ENCODE measurements around the gene KLRG1.
A peak's percentile ranks its signal among the peaks of the same experiment; 100 is the strongest.

KLRG1 gene

DNA sequence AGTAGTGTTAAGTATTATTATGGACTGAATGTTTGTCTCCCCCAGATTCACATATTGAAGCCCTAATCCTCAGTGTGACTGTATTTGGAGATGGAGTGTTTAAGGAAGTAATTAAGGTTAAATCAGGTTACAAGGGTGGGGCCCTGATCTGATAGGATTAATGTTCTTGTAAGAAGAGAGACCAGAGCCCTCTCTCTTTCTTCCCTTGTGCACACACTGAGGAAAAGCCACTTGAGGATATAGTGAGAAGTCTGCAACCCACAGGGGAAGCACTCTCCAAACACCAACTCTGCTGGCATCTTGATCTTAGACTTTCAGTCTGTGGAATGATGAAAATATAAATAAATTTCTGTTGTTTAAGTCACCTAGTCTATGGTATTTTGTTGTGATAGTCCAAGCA, 2.2 kb upstream of the KLRG1 start:
- DNase-seq, result no peak

DNA sequence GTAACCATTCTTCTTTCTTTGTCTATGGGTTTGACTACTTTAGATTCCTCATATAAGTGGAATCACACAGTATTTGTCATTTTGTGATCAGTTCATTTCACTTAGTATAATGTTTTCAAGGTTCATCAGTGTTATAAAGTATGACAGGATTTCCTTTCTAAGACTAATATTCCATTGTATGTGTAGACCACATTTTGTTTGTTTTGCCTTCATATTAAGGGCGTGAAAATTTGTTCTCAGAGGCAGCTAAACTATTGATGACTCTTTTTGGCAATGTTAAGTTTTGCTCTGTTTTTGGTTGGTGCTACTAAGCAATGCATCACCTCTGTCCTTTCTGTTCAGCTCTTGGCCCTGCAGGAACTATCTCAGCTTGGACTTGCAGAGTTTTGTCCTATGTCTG, 1.7 kb upstream of the KLRG1 start:
- no peak for DNase-seq

DNA sequence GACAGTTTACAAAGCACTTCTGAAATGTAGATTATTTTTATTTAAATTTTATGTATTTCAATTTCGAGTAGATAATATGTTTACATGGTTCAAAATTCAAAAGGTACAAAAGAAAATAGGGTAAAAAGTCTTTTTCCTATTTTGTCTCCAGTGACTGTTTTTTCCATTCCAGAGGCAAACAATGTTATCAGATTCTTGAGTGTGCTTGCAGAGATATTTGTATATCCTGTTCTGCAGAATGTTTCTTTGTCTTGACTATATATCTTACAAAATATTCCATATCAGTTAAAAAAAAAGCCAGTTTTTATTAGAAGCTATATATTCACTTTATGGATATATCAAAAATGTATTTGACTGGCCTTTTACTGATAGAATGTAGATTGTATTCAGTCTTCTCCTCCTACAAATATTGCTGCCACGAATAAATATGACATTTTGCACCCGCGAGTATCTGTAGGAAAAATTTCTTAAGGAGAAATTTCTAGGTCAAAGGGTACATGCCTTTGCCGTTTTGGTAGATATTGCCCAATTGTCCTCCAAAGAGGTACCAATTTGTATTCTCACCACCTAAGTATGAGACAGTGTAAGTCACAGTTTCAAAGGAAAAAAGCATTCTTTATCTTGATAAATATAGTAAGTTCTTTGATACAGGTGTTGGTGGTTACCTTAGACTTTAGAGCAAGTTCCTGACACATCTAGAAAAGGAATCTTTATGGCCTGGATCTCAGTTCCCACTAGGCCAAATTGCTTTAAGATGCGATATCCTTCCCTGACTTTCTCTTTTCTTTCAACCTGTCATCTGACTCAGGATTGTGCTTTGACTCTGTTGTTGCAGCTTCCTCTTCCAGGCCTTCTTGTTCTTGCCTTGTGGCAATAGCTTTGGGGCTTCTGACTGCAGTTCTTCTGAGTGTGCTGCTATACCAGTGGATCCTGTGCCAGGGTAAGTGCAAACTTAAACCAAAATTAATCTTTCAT, 2.3 kb downstream of the KLRG1 start:
- DNase-seq, result no peak

DNA sequence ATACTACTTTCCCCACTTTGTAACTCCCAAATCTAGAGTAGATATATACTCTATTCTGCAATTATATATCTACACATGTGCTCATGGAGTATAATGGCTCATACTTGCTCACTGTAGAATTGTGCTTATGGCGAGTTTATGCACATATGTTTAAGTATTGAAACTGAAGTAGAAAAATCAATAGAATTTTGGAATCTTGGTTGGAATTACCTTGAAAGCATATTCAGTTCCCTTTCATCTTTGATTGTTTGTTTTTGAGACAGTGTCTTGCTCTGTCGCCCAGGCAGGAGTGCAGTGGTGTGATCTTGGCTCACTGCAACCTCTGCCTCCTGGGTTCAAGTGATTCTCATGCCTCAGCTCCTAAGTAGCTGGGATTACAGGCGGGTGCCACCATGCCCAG, 4.5 kb downstream of the KLRG1 start:
- no peak for DNase-seq

DNA sequence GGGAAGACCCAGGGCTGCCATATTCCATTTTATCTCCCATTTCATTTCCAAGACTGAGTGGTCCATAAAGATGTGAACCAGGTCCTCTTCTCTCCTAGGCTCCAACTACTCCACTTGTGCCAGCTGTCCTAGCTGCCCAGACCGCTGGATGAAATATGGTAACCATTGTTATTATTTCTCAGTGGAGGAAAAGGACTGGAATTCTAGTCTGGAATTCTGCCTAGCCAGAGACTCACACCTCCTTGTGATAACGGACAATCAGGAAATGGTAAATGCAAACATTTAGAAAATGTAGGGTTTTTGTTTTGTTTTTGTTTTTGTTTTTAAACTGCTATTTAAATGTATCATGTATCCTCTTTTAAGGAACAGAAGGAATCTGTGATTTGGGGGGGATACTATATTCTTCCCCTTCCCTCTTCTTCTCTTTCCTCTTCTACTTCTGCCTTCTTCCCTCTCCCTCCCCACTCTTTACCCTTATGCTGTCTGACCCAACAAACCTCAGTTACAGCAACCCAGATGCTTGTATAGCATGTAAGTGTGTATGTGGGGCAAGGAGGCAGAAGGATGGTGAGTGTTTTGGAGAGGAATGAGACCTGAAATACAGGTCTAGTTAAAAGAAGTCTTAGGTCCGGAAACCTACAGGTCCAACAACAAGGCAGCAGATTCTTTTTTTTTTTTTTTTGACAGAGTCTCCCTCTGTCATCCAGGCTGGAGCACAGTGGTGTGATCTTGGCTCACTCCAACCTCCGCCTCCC, 5.9 kb downstream of the KLRG1 start:
- DNase-seq, result no peak

DNA sequence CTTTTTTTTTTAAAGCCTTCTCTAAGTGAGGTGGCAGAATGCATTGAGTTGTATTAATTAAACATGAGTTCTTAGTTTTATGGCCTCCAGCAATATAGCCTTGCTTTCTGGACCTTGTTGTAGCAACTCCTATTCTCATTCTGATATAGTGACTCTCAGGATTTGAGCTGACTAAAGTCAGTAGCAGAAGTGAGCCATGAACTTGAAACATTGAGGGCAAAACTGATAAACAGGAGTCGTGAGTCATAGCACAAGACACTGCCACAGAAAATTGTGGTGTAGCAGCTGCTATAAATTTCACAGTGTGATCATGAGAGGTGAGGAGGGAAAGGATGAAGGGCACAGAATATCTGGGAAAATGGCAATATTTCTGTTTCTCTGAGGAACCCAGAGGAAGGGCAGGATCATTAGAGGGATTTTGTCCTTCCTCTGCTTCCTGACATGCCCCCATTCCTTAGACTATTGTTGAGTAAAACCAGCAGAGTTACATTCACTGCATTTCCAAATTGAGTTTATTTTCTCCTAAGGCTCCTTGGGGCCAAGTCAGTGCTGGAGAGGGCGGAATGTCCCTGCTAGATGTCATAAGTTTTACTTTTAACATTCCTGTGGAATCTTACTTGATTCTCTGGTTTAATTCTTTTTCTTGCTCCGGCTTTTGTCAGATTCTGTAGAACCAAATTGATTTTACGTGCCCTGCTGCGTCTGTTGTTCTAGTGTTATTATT, 7.5 kb downstream of the KLRG1 start:
- DNase-seq, result no peak

DNA sequence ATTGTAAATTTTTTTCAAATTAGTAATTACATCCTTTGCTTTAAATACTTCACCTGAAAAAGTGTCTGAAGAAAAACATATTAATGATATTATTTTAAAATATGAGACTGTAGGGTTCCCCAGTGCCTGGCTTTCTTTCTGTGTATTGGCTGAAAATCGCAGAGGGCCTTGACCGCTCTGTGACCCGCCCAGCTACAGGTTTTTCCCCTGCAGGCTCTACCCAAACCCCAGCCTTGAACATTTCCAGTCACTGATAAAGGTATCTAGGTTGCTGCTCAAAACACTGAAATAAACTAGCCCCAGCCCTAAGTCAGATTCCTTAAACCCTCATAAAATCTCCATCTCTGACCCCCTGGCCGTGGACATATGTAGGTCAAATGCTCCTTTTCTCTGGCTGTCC, 11.9 kb downstream of the KLRG1 start:
- no peak for DNase-seq

DNA sequence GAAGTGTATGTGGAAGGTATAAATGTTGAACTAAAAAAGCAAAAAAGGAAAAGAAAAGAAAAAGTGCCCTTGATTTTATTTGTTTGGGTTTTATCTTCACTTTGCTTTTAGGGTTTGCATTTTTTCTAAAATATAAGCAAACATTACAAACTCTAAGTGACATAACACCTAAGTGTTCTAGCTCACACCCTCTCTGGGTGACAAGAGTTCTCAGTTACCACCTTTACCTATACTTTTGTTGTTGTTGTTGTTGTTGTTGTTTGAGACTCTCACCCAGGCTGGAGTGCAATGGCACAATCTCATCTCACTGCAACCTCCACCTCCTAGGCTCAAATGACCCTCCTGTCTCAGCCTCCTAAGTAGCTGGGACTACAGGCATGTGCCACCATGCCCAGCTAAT, 13.0 kb downstream of the KLRG1 start:
- no peak for DNase-seq

DNA sequence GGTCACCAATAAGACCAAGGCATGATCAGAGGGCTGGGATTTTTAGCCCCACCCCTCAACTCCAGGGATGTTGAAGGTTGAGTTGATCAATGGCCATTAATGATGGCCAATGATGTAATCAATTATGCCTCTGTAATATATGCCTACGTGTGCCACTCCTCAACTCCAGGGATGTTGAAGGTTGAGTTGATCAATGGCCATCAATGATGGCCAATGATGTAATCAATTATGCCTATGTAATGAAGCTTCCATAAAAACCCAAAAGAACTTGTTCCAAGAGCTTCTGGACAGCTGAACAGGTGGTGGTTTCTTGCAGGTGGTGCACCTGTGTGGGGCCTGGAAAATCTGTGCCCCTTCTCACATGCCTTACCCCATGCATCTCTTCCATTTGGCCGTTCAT, 33.2 kb downstream of the KLRG1 start:
- no peak for DNase-seq

DNA sequence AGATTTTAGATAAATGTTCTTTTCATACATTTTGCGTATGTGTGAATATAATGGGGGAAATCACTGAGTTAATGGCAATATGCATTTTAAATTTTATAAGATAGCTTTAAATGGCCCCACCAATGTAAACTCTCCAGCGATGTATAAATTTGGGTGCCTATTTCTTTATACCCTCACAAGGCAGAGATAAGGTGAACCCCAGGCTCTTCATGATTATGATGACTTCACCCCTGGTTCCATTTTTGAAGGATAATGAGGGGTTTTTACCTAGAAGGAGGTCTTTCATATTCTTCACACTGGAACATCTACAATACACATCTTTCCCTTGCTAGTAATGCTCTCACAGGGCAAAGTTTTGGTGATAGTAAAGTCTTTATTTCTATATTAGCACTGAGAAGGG, 35.2 kb downstream of the KLRG1 start:
- no peak for DNase-seq

DNA sequence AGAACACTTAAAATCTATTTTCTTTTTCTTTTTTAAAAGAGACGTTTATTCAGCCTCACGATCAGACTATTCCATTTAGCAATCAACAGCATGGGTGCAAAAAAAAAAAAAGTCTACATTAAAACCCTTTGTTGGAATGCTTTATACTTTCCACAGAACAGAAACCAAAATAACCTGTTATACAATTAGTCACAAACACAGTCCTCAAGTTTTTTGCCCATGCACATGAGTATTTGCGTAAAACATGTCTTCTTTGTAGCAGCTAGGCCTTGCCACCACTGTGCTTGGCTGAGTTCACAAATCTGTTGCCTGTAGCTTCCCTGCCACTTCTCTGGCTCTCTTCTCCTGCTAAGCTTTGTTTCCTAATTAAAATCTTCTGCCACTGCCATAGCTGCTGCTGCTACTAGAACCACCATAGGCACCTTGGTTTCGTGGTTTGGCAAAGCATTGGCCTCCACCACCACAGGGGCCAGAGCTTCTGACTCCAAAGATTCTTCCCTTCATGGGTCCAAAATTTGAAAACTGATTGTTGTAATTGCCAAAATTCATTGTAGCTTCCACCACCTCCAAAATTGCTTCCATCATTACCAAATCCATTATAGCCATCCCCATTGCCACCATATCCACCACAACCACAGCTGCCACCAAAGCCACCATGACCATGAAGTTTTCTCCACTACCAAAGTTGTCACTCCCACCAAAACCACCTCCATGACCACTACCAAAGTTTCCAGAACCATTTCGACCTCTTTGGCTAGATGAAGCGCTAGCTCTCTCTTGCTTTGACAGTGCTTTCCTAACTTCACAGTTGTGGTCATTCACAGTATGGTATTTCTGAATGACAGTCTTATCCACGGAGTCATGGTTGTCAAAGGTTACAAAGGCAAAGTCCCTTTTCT, 38.1 kb downstream of the KLRG1 start:
- DNase-seq, result no peak

DNA sequence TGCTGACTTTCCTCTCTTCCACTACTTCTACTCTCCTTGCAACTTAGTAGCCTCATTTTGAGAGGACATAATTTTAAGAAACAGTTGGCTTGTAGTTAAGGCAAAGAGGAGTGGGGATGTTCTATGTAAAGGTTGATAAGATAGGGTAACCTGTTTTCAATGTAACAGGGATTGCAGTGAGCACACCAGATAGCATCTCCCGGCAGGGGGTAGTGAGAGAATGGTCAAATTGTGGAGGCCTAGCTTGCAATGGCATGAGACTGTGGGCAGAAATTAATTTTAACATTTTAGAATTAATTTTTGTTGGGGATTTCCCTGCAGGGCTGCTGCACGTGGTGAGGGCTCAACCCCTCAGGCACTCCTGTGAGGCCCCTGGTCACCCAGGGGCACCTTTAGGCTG, 41.4 kb downstream of the KLRG1 start:
- DNase-seq, result no peak

DNA sequence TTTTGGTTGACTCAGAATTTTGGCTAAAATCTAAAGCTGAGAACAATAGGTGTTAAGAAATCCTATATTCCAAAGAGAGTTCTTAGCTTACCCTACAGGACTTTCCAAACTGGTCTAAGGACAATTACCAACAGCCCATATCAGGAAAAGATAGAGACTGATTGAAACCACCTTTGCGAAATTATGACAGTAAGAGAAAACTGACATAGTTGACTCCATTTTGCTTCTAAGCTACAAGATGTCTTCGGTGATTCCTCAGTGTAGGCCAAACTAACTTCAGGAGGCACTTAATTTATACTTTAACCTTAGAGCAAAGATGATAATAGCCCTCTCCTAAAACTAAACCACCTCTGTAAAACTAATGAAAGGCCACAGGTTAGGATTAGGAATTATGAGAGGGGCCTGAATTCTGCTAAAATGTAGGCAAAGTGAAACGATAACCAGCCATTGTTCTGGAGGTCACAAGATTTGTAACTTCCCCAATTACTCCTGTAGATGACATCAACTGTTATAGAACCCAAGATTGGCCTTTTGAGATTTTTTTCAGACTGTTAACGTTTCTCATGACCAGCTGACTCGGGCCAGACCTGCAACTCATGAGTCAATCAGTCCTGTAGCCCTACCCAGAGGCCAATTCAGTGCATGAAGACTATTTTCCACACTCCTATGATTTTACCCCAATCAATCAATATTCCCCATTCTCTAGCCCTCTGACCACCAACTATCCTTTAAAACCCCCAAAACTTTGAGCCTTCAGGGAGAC, 43.0 kb downstream of the KLRG1 start:
- no peak for DNase-seq

DNA sequence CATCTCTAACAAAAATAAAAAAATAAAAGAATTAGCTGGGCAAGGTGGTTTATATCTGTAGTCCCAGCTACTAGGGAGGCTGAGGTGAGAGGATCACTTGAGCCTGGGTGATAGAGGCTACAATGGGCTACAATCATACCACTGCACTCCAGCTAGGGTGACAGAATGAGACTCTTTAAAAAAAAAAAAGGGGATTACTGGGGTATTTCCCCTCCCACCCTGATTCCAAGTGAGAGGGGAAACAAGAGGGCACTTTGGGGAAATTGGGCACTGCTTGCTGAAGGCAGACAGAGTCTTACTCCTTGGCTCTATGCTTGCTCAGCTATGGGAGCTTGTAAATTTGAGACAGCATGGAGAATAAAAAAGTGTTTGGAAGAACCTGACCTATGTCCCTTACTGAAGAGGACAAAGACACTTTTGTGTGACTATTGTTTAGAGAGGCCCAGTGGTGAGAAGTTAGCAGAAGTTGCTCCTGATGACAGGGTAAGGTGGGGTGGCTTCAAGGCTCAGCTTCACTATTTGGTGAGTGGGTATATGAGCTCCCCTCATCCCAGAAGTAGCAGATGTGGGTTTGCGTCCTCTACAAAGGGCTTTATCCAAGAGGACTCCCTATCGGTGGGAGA, 44.0 kb downstream of the KLRG1 start:
- DNase-seq, result no peak

DNA sequence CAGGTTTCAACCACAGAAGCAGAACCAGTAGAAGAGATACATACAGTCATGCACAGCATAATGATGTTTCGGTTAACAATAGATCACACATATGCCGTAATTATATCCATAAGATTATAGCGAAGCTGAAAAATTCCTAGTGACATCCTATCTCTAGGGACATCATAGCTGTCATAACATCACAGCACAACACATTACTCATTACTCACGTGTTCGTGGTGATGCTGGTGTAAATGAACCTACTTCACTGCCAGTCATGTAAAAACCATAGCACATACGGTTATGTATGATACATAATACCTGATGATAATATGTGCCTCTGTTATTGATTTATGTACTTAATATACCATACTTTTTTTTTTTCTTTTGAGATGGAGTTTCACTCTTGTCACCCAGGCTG, 44.7 kb downstream of the KLRG1 start:
- no peak for DNase-seq

DNA sequence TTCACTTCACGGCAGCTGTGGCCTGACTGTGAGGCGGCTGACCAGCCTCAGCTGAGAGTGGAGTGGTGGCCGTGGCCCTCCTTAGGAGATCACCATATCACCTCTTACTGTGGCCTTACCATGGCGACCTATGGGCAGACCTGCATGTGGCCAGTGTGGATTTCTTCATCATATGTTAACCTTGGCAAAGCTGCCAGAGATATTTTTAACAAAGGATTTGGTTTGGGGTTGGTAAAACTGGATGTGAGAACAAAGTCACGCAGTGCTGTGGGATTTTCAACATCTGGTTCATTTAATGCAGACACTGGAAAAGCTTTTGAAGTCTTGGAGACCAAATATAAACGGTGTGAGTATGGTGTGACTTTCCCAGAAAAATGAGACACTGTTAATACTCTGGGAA, 46.9 kb downstream of the KLRG1 start:
- DNase-seq, result no peak

DNA sequence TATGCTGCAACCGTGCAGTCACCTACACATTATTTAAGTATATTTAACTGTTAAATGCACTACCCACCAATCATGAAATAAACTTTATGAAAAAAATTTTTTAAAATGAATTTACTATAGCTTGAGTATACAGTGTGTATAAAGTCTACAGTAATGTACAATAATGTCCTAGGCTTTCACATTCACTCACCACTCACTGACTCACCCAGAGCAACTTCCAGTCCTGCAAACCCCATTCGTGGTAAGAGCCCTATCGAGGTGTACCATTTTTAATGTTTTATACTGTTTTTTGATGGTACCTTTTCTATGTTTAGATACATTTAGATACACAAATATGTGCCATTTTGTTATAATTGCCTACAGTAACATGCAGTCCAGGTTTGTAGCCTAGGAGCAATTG, 48.1 kb downstream of the KLRG1 start:
- no peak for DNase-seq

DNA sequence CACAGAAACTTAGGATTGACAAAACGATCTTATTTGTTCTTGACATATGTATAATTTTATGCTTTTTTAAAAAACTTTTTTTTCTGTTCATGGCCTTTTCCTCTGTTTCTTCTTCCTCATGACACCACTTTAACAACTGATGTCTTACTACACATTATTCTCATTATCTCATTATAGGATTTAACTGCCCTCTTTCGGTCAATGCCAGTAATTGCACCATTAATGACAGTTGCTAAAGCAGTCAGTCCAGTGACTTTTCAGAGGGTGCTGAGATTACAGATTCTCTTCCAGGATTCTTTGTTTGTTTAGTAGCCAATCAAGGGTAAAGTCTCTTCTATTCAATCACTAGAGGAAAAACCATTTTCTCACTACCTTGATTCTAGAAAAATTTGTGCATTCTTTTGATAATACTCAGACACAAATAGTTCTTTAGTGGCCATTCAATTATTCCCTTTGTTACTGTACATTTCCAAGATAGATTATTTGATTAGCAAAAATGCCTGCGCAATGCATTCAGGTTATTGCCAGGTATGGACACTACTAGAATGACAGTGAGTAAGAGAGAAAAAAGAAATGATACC, 50.1 kb downstream of the KLRG1 start:
- peak; percentile 6 to 60 for DNase-seq

DNA sequence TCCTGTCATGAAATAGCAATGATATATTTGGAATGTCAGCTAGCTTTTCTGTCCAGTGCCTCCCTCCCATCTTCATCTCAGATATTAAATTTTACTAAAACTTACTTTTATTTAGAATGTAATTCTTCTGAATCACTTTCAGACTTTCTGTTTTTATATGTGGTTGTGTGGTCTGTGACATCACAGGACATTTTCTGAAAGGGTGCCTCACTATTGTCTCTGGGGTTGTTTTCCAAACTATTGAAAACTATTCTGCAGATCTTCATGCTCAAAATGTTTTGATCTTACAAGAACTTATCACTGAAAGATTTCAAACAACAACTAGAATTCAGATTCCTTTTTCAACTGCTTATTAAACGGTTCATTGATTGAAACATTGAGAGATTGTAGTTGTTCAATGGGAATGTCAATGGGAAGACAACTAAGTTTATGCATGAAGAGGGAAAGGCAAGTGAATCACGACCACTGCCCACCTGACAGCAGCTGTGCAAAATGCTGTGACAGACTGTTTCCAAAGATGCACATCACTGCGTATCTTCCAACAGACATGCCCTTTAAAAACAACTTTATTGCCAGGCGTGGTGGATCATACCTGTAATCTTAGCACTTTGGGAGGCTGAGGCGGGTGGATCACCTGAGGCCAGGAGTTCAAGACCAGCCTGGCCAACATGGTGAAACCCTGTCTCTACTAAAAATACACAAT, 51.3 kb downstream of the KLRG1 start:
- no peak for DNase-seq

DNA sequence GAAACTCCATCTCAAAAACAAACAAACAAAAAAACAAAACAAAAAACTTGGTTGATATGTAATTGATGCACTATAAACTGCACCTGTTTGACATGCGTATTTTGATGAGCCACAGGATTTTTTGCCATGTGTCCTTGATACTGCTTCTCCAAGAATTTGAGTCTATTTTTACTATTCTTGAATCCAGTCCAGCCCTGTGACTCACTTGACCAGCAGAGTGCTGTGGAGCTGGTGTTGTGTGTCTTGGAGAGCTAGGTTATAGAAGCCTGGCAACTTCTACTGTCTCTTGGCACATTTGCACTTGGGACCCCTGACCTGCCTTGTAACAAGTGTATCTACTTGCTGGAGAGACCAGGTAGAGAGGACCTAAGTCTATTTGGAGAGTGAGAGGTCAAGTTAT, 52.0 kb downstream of the KLRG1 start:
- DNase-seq, result no peak
